ENCODE results near the gene STPG1.

The STPG1 gene

GRCh38 chr1:24426744-24427544, 13.4 kb upstream of the STPG1 start:
- DNase-seq (ENCODE audit: low read depth) = no peak
- H3K4me3 ChIP-seq (ENCODE audit: low read length) = no peak overlapping the region
- TF ChIP-seq CTCF (conservative IDR thresholded peaks at IDR 0.05; ENCODE audit: low read depth, low read length) = no peak

DNA sequence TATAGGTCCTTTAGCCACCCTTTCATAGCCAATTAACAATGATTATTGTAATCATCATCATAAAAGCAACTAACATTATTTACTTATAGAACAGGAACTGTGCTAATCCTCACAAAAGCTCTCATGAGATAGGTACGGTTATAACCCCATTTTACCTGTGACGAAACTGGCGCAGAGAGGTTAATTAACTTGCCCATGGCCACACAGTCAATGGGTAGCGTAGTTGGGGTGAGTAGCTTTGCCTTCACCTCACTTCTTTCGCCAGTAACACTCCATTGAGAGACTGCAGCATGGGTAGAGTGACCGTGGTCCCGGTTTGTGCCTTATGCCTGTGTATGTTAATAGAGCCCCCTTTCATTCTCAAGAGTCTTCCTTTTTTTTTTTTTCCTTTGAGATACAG, 12.3 kb upstream of the STPG1 start:
- DNase-seq (ENCODE audit: low read depth) = no peak
- no peak overlapping the region for H3K4me3 ChIP-seq (ENCODE audit: low read length)
- TF ChIP-seq CTCF (conservative IDR thresholded peaks at IDR 0.05; ENCODE audit: low read depth, low read length) = no peak

DNA sequence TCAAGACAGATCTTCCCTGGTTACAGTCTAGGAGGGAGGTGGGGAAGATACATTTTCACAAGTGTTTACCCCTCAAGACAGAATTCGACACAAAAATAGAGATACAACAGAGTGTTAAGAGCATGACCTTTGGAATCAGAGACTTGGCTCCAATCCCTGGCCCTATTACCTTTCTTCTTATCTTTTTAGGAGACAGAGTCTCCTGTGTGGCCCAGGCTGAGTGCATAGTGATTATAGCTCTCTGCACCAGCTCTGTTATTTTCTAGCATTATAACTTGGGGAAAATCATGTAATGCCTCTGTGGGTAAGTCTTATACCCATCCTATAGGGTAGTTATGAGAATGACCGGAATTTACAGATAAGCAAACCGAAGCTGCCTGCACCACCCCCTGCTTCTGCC, 11.9 kb upstream of the STPG1 start:
- no peak for DNase-seq (ENCODE audit: low read depth)
- H3K4me3 ChIP-seq (ENCODE audit: low read length) = no peak overlapping the region
- TF ChIP-seq CTCF (conservative IDR thresholded peaks at IDR 0.05; ENCODE audit: low read depth, low read length) = no peak

DNA sequence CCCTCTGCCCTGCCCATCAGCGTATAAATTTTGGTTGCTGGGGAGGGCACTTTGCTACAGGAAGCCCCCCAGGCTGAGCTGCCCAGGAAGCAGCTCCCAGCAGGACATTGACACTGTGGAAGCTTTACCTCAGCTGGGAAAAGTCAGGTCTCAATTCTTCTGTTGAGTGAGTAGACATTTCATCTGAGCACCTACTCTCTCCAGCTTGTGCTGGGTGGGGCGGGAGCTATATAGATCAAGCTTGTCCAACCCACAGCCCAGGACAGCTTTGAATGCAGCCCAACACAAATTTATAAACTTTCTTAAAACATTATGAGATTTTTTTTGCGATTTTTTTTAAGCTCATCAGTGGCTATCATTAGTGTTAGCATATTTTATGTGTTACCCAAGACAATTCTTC, 11.4 kb upstream of the STPG1 start:
- TF ChIP-seq CTCF (conservative IDR thresholded peaks at IDR 0.05; ENCODE audit: low read depth, low read length) = no peak
- no peak for DNase-seq (ENCODE audit: low read depth)
- no peak overlapping the region for H3K4me3 ChIP-seq (ENCODE audit: low read length)

DNA sequence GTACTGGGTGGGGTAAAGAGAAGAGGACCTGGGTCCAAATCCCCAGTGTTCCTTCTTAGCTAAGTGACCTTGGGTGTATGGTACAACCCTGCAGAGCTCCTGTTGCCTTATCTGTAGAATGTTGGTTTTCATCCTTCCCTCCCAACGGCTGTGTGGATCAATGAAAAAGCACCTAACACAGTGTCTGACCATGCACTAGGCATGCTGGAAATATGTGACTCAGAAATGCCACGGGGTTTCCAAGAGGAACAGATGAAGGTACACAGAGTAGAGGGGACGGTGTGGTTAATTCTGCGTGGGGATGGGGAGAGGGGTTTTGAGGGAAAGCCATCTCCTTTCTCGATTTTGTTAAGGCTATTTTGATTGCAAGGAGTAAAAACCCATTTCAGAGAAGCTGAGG, 10.6 kb upstream of the STPG1 start:
- no peak for TF ChIP-seq CTCF (conservative IDR thresholded peaks at IDR 0.05; ENCODE audit: low read depth, low read length)
- no peak for DNase-seq (ENCODE audit: low read depth)

DNA sequence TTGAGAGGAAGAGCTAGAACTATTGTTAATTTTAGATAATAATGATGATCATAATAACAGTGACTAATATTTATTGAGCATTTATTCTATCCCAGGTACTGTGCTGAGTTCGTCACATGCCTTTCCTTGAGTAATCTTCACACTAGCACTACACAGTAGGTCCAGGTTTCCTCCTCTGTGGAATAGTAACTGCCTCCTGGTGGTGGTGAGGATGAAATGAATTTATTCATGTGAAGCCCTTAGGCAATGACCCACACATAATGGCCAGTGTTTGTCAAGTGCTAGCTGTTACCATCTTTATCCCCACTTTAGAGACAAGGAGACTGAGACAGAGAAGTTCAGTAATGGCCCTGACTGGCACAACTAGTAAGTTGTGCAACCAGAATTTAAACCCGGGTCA, 7.9 kb upstream of the STPG1 start:
- DNase-seq (ENCODE audit: low read depth) = no peak
- H3K4me3 ChIP-seq (ENCODE audit: low read length) = no peak overlapping the region
- peak; percentile 12 for TF ChIP-seq CTCF (conservative IDR thresholded peaks at IDR 0.05; ENCODE audit: low read depth, low read length)

More for the DNA sequence above, 10.6 kb upstream of the STPG1 start:
- H3K4me3 ChIP-seq (ENCODE audit: low read length) = no peak overlapping the region

- TF ChIP-seq CTCF (conservative IDR thresholded peaks at IDR 0.05; ENCODE audit: low read depth, low read length) = no peak
- DNase-seq (ENCODE audit: low read depth) = no peak
- no peak overlapping the region for H3K4me3 ChIP-seq (ENCODE audit: low read length)
Measured at GRCh38 chr1:24420547-24420946, 7.0 kb upstream of the STPG1 start.

Measured in retinal pigment epithelial cell (primary cell).